GM21737 (cell line): Measurements from ENCODE around the gene ZFHX3.

ENCODE experiments used
- ATAC-seq: cut with Tn5 transposase; IDR thresholded peaks from one replicate; pipeline ENCODE4 v1.9.1; 2021; ENCODE audit warnings: mild to moderate bottlenecking, moderate library complexity; ENCODE audit not compliant: unreplicated experiment

ZFHX3 gene

GRCh38 chr16:72911971-72912370 lies 136.0 kb downstream of the ZFHX3 start:
- no peak for ATAC-seq

DNA sequence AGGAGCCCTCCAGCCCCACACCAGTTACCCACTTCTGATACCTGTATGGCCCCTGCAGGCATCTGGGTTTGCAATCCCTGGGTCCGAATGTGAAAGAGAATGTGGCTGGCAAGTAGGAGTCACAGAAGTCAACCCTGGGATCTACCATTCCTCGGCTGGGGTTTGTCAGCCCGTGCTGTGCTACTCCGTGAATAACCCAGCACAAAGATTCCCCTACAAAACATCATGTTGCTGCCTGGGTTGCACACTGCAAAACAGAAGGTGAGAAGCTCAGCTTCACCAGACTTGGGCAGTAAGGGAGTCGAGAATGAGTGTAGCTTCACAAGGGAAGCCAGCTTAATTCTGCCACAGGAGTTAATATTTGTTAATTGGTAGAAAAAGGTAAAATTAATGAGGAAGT lies 137.1 kb downstream of the ZFHX3 start:
- ATAC-seq = no peak

DNA sequence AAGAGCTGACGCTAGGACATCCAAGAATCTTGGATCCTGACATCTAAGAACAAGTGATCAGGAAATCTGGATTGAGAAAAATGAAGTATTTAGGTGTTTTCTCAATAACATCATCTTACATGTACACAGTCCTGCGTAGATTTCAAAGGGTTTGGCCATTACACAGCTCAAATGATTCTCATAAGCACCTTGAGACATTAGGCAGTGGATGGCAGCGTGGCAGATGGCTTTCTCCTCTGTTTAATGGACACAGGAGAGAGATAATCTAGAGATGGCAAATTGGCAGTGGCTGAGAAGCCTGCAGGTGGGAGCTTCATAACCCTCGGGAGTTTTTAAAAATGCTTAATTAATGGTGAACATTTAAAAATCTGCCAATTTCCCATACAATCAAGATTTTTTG lies 137.5 kb downstream of the ZFHX3 start:
- ATAC-seq = no peak

DNA sequence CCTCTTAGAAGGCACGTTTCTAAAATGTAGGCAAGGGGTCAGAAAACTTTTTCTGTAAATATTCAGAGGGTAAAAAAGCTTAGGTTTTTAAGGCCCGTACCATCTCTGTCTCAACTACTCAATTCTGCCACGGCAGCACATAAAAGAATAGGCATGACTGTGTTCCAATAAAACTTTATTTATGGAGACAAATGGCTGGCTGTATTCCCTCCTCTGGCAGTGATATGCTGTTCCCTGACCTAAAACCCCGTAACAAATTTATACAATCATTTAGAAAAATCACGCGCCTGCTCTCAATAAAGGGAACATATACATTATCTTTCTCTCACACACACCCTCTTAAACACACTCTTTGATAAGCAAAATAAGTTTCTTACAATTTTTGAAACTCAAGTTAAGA lies 138.7 kb downstream of the ZFHX3 start:
- no peak for ATAC-seq

DNA sequence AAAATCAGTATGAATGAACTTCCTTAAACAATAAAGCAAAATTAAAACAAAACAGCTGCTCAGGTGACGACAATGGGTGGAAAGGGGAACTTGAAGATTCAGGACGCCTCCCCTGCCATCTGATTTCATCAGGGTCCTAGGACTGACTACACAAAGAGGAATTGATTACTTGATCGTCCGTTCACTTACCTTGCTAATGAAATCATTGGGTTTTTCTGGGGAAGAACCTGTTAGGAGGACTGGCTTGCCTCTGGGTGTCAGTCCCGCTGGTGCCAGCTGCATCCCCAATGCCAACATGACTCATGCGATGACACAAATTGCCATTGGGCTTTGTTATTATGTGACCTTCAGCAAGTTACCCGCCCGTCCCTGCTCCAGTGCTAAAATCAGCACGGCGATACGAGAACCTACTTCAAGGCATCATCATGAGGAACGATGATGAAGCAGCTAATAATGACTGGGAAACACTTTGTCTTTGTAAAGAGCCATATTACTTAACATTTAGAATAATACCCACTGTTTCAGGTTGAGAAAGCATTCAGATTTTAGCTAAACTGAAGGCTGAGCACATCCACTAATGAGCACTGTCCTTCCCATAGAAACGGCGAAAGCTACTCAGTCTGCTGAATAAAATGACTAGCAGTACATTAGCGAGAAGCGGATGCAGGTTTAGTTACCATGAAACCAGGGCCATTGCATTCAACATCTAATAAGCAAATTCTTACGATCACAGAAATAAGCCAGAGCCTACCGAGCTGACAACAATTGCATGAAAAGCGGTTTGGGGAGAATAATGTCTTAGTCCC lies 139.4 kb downstream of the ZFHX3 start:
- no peak for ATAC-seq

DNA sequence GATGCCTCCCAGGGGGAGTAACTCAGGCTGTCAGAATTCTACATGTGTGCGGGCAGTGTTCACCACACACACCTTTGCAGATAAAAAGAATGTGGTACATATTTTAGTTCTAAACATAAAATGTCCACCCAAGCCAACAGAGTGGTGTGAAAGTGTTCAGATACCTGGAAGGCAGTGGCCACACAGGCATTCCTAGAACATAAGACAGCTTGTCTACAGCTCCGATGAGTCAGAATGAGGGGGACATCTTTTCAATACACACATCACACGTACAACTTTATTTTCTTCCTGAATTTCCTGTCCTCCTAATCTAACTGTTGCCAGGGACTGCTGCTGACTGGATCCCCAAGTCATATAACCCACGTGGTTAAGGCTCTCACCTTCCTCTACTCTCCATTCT lies 142.3 kb downstream of the ZFHX3 start:
- ATAC-seq = no peak

DNA sequence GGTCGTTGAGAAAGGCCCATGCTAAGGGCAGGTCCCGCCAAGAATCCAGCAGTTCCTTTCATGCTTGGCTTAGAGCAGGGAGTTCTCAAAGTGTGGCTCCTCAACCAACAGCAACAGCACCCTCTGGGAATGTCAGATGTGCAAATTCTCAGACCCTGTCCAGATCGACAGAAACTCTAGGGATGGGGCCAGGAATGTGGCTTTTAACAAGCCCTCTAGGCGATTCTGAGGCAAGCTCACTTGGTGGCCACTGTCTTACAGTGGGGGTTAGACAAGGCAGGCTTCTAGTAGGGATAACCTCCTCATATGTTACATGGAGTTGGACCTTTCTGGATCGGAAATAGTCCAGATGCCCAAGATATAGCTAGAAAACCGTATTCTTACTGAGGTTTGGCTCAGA lies 144.8 kb downstream of the ZFHX3 start:
- no peak for ATAC-seq

DNA sequence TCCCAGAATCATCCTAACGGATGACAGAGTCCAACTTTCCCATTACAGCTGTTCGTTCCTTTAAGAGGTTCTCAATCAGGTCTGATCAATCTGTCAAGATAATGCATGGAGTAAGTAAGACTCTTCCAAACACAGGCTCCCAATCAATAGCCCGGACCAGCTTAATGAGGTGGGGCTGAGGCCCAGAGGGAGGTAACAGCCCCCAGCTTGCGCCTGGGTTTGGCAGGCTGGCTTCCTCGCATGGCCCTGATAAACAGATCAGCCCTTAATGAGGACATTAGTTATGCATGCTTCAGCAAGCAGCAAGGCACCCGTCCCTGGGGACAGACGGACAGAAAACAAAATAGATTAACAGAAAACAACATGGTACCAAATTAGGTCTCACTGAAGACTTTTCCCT lies 145.7 kb downstream of the ZFHX3 start:
- ATAC-seq = no peak

DNA sequence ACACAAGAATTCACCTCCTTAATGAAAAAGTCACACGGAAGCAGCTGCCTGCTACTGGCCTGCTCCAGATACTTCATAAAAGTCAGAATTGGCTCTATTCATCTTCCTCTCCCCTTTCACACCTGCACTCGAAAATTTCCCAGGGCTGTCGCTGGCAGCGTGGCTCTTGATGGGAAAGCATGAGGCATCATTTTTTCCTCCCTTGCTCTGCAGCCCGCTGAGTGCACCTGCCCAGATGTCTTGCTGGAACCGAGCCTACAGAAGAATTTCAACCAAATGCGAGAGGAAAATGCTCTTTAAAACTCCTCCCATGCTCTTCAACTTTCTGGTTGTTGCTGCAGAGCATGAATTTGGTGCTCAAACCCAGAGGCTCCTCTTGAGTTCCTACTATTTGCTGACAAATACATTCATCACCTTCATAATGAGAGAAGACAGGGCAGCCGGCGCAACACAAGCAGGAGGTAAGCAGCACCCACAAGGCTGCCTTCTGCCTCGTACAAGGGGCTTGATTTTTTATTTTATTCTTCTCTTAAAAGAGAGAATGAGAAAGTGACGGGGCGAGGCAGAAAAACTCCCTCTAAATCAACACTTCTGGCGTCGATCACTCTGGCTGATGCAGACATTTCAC lies 146.8 kb downstream of the ZFHX3 start:
- ATAC-seq = no peak

GRCh38 chr16:72898216-72898825 lies 149.6 kb downstream of the ZFHX3 start:
- no peak for ATAC-seq

DNA sequence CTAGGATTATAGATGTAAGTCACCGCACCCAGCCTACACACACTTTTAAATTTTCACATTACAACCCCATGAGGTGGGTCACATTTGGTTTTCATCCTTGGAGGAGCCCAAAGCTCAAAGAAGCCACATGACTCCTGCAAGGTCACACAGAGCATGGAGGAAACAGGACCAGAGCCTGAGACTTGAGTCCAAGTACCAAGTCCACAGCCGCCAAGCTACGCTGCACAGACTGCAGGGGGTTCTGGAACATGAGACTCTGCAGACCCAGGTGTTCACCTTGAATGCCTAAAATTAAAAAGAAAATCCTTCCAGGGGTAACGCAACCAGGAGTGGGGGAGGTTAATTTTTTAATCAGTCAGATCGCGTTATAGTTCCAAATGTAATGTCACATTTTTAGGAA lies 150.2 kb downstream of the ZFHX3 start:
- ATAC-seq = no peak

GRCh38 chr16:72896485-72897118 lies 151.3 kb downstream of the ZFHX3 start:
- ATAC-seq = no peak

DNA sequence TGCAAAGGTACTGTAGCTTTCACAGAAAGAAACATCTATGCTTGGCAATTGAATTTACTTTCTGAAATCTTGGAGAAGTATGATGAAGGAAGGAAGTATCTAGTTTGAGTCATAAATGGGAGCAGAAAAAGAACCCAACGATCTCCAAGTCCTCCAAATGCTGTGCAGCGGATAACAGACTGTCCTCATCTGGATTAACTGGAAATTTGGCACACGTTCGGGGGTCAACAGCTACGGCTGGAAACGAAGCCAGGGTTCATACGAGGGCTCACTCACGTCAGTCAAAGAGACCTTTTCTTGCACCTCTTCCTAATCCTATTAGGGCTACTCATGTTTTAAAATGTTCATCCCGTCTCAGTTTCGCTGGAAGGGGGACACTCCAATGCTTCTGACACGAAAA lies 152.0 kb downstream of the ZFHX3 start:
- ATAC-seq = no peak

DNA sequence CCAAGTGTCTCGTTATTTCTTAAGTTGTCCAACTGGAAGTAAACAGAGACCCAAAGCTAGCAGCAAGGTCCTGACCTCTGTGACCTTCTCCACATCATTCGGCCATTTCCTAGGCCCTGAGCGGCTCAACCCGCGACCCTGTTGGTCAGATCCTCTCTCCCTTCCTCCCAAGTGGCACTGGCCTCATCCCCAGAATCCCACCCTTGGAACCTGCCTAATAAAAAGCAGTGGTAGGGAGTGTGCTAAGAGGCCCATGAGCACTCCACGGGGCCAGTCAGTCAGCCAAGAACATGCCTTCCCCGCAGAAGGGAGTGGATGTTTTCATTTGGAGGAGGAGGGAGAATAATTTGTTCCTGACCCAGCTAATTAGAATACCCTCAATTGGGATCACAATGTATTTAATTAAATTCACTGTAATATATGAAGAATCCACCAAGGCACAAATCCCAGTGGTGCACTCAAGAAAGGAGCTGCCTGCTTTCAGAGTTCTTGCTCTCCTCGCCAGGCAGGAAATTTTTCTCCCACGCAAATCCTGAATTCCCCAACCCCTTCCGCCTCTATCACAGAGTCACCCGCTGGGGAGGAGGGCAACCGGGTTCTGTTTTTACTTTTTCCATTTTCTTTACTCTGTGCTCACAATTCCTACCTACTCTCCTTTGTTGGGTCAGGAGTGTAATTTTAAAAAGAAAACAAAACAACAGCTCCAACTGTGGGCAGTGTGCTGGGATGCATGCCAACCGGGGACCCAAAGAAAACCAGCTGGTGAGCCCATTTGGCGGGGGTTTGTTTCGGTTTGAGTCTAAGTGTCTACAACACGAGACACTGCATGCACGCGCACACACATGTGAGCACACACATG lies 153.4 kb downstream of the ZFHX3 start:
- no peak for ATAC-seq

DNA sequence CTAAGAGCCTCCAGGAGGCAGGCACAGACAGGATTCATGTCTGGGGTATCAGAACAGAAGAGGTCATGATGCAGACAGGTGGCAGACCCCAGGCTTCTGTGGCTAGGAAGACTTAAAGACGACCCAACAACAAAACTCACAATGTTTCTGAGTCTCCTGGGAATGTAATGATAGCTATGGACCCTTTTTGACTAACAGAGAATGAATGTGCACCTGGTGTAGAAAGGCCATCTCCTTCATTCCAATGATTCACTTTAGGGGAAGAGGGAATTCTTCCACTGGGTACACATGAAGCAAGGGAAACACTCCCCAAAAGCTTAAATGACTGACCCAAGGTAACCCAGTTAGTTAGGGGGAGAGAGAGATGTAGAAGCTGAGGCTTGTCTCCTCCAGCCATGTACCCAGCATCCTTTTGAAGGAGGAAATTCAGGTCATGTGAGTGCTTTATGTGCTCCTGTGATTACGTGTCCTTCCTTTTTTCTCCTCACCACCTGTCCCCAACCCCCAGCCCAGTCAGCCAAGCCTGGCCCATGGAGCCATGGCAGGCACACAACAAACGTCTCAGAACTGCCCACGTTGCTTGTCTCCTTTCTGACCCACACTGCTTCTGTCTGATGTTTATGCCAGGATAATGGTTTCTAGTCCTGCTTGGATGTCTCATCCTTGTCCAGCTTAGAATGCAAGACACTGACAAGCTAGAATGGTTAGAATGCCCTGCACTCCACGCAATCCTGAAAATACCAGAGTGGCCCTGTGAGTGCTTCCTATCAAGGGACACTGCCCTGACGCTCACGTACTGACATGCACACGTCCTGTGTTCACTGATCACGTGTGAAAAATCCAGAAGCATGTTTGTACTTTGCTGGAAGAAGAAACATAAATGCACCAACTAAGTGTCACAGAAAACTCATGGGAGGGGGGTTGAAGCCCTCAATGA lies 156.4 kb downstream of the ZFHX3 start:
- ATAC-seq = no peak

DNA sequence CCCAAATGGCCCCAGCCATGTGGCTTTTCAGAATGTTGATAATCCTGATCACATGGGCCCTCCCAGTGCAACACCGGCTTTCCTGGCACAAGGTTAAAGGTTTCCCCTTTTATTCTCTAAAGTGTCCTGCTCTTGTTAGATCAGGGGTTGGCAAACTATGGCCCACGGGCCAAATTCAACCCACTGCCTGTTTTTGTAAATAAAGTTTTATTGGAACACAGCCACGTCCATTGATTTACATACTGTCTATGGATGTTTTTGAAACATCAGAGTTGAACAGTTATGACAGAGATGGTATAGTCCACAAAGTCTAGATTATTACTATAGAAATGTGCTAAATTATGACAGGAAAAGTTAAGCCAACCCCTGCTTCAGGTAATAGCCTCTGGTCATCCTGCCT lies 157.3 kb downstream of the ZFHX3 start:
- ATAC-seq = no peak

DNA sequence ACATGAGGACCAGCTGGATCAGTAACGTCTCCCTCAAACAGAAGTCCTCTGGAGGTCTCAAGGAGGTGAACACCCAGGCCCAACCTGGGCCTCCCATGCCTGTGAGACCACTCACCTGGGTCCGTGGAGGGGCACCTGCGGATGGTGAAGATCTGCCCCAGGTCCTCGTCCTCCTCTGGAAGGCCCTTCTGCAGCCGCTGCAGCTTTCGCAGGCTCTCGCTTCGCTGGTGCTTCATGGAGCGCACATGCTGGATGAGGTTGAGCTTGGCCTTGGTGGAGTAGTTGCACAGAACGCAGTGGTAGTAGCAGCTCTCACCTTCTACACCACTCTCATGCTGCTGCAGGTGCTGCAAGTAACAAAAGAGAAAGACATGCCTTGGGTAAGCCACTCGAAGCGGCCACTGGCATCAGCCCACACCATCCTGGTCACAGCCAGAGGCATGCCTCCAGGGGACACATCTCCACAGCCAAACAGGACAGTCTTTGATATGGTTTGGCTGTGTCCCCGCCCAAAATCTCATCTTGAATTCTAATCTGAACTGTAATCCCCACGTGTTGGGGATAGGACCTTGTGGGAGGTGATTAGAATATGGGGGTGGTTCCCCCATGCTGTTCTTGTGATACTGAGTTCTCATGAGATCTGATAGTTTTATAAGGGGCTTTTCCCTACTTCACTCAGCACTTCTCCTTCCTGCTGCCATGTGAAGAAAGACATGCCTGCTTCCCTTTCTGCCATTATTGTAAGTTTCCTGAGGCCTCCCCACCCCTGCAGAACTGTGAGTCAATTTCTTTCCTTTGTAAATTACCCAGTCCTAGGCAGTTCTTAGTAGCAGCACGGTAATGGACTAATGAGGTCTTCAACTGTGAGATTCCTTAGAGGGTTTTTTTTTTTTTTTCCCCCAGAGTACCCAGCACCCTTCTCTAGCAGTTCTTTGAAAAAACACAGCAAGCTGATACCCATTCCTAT lies 158.0 kb downstream of the ZFHX3 start:
- no peak for ATAC-seq

GRCh38 chr16:72887537-72887936 lies 160.4 kb downstream of the ZFHX3 start:
- no peak for ATAC-seq
